GM21825 (cell line): ENCODE results near the gene RLN2.

Experiments
- ATAC-seq: cut with Tn5 transposase; IDR thresholded peaks from one replicate; pipeline ENCODE4 v1.9.1; 2021; ENCODE audit warnings: mild to moderate bottlenecking, moderate library complexity; ENCODE audit not compliant: unreplicated experiment

RLN2 gene

DNA sequence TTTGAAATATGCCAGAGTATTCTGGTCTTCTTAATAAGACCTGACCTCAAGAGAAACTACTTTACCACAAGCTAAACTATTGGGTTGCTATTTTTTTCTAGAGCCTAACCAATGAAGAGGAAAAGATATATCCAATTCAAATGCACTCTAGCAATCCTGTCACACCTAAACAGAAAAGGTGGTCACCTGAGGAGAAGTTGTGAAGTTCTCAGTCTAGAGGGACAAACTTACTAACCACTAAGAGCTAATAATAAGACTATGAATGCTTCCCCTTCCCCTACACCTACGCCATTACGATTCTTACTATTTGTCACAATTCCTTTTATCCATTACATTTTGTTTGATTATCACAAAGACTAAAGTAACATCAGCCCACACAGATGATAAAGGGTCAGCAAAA, 29.7 kb downstream of the RLN2 start:
- ATAC-seq = no peak

DNA sequence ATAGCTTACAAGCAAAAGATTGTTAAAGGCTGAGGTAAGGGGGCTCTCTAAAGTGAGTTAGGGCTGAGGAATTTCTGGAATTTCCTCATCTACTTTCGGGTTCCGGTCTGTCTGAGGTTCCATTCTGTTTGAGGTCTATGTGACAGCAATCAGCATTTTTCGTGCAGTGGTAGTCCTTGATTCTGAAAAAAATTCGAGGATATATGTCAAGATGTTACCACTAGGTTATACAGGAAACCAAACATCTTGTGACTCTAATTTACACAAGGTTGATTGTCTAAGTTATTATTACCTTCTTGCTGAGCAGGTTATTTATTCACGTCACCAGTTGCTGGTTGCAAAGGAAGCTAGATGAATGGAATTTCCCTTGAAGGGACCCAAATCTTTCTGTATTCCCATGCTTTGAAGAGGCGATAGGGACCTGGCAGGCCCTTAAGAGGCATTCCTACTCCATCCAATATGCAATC, 35.2 kb downstream of the RLN2 start:
- ATAC-seq = no peak

- ATAC-seq = no peak
These were observed 38.6 kb downstream of the RLN2 start for GRCh38 chr9:5265939-5266338.

DNA sequence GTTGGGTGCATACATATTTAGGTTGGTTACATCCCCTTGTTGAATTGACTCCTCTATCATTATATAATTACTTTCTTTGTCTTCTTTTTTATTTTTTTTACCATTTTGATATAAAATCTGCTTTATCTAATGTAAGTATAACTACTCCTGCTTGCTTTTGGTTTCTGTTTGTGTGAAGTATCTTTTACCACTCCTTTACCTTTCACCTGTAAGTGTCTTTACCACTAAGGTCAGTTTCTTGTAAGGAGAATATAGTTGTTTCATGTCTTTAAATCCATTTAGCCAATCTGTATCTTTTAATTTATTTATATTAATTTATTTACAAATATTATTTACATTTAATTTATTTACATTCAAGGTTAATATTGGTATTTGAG, 40.3 kb downstream of the RLN2 start:
- no peak for ATAC-seq

DNA sequence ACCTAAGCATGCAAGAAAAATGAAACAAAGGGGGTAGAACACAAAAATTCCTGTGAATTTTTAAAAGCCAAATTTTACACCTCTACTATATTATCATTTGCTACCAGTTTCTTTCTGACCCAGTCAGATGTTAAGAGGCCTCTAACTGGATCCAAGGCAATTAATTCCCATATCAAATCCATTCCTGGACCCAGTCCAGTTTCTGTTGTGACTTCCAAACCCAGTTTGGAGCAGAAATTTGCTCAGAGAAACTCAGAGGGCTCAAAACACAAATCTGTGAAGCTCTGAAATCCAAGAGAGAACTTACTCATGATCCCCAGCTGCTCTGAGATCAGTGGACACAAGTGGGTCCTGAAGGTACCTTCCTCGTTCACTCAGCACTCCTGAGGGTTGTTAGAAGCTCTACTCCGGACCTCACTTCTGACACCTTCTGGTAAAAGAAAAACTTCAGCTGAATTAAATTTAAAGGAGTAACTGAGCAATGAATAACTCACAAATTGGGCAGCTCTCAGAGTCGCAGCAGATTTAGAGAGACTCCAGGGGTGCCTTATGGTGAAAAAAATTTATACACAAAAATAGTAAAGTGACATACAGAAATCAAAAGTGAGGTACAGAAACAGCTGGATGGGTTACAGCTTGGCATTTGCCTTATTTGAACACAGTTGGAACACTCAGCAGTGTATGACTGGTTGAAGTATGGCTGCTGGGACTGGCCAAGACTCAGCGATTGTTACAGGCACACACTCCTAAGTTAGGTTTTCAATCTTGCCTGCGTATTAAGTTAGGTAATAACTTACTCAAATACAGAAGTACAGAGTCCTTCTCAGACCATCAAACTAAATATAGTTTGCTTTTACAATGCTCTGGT, 40.9 kb downstream of the RLN2 start:
- ATAC-seq = no peak
